GM12878 (cell line): Measurements from ENCODE around the gene FAM124B.

Experiments used
- BACH1 ChIP-seq: fragments of 450-650 bp; IDR thresholded peaks from 2 replicates; pipeline ENCODE4 v1.6.1; 2017; ENCODE audit warnings: mild to moderate bottlenecking, borderline replicate concordance
- CHD2 ChIP-seq: IDR thresholded peaks from 2 replicates; pipeline ENCODE4 v1.6.1; 2011; ENCODE audit warnings: low read depth, low read length, improper control_type of control experiment, borderline replicate concordance
- CTCF ChIP-seq, 3 experiments: IDR thresholded peaks in 2 of 3; conservative IDR thresholded peaks in 1 of 3; 2 replicates each; pipeline ENCODE4 v1.5.1; 2011; ENCODE audit warnings: low read depth in 3 of 3, low read length in 3 of 3, mild to moderate bottlenecking in 3 of 3, control low read depth in 2 of 3, moderate library complexity in 2 of 3, inconsistent platforms in 1 of 3, mixed read lengths in 1 of 3; ENCODE audit not compliant: control insufficient read depth in 2 of 3, insufficient read depth in 1 of 3; ENCODE audit errors: extremely low read depth in 1 of 3
- EZH2 ChIP-seq: IDR thresholded peaks from 2 replicates; pipeline ENCODE4 v1.6.1; 2012; ENCODE audit warnings: low read depth, mild to moderate bottlenecking, control low read depth, inconsistent platforms, low read length, borderline replicate concordance; ENCODE audit not compliant: control insufficient read depth
- HCFC1 ChIP-seq: fragments of 150-350 bp; IDR thresholded peaks from 2 replicates; pipeline ENCODE4 v1.6.1; 2014; ENCODE audit warnings: low read length
- POLR2A ChIP-seq: IDR thresholded peaks from 2 replicates; pipeline ENCODE4 v1.6.1; 2011; ENCODE audit warnings: low read depth, mild to moderate bottlenecking, low read length
- RCOR1 ChIP-seq: conservative IDR thresholded peaks from 2 replicates; pipeline ENCODE4 v1.6.1; 2012; ENCODE audit warnings: low read depth, low read length, improper control_type of control experiment
- SPI1 ChIP-seq: IDR thresholded peaks from 2 replicates; pipeline ENCODE4 v1.6.1; 2011; ENCODE audit warnings: low read depth, mild to moderate bottlenecking, low read length, moderate library complexity, borderline replicate concordance; ENCODE audit not compliant: insufficient read depth
- ZNF622 ChIP-seq: fragments of 450-650 bp; IDR thresholded peaks from 2 replicates; pipeline ENCODE4 v1.6.1; 2017; ENCODE audit warnings: mild to moderate bottlenecking, inconsistent platforms

DNA sequence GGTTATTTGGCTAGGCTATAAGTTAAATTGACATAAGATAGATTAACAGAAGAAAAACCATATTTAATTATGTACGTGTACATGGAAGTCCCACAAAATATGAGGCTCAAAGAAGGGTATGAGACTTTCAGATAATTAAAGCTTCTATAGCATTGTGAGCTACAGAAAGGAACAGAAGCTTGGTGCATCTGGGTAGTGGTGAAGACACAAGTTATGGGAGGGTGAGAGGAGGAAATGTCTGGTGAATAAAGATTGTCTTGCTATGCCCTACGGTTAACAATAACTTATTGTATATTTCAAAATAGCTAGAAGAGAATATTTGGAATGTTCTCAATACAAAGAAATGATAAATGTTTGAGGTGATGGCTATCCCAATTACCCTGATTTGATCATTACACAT, 6.8 kb upstream of the FAM124B start:
- TF ChIP-seq SPI1 (no peak), CTCF (IDR thresholded peaks at IDR 0.05 in 2 of 3, conservative IDR thresholded peaks at IDR 0.05 in 1 of 3; ENCODE audit: control insufficient read depth in 2 of 3, extremely low read depth in 1 of 3, insufficient read depth in 1 of 3, low read depth in 3 of 3, low read length in 3 of 3) (no peak), CHD2 (no peak), BACH1 (no peak), RCOR1 (no peak), ZNF622 (no peak), EZH2 (no peak), POLR2A (no peak), HCFC1 (no peak)
